K562 (cell line): ENCODE results near the gene SDR42E2. TPM values are rescaled to one million over a fixed set of nuclear protein-coding genes. Genes with fewer than 3 reads are reported as not detected.
A peak's percentile ranks its signal among the peaks of the same experiment; 100 is the strongest.

ENCODE experiments used
- ATF3 ChIP-seq, 2 experiments: fragments of 450-650 bp in 1 of 2; sonication (generic) in 1 of 2; formaldehyde crosslinking in 1 of 2; IDR thresholded peaks in 1 of 2; conservative IDR thresholded peaks in 1 of 2; 2 replicates each; pipeline versions ENCODE4 v1.6.1 to v1.8.1; 2016 to 2023; ENCODE audit warnings: mild to moderate bottlenecking in 2 of 2, moderate library complexity in 2 of 2, inconsistent platforms in 1 of 2, missing genetic modification reagents in 1 of 2
- ELF4 ChIP-seq: fragments of 450-650 bp; formaldehyde crosslinking; IDR thresholded peaks from 2 replicates; pipeline ENCODE4 v1.4.0; 2022; ENCODE audit warnings: missing genetic modification characterization
- FOXM1 ChIP-seq, 2 experiments: fragments of 450-650 bp in 1 of 2; sonication (generic) in 1 of 2; formaldehyde crosslinking in 1 of 2; IDR thresholded peaks; 2 replicates each; pipeline versions ENCODE4 v1.6.1 to v1.9.0; 2017 to 2022; ENCODE audit warnings: low read depth in 2 of 2, mild to moderate bottlenecking in 2 of 2, missing genetic modification reagents in 1 of 2, moderate library complexity in 1 of 2
- GATA2 ChIP-seq: sonication (generic); formaldehyde crosslinking; IDR thresholded peaks from 2 replicates; pipeline ENCODE4 v1.4.0; 2020; ENCODE audit warnings: mild to moderate bottlenecking, missing genetic modification reagents
- JUND ChIP-seq, 2 experiments: IDR thresholded peaks; 2 replicates in 1 of 2; 3 replicates in 1 of 2; pipeline ENCODE4 v1.6.1; 2011; ENCODE audit warnings: borderline replicate concordance in 2 of 2, low read depth in 2 of 2, low read length in 2 of 2, improper control_type of control experiment in 1 of 2, missing biosample characterization in 1 of 2, missing genetic modification characterization in 1 of 2, missing genetic modification reagents in 1 of 2
- KAT7 ChIP-seq: sonication (generic); formaldehyde crosslinking; IDR thresholded peaks from 2 replicates; pipeline ENCODE4 v1.8.0; 2022; ENCODE audit warnings: missing genetic modification reagents, mild to moderate bottlenecking, borderline replicate concordance
- MAFF ChIP-seq: IDR thresholded peaks from 2 replicates; pipeline ENCODE4 v1.6.1; 2012; ENCODE audit warnings: low read length, improper control_type of control experiment
- MED1 ChIP-seq: sonication (generic); formaldehyde crosslinking; IDR thresholded peaks from 2 replicates; pipeline ENCODE4 v1.8.1; 2023; ENCODE audit warnings: missing genetic modification reagents, borderline replicate concordance
- MLX ChIP-seq, 2 experiments: fragments of 450-650 bp in 1 of 2; sonication (generic) in 1 of 2; formaldehyde crosslinking; conservative IDR thresholded peaks; 2 replicates each; pipeline versions ENCODE4 v1.4.0 to v1.8.1; 2020 to 2022; ENCODE audit warnings: mild to moderate bottlenecking in 1 of 2, missing genetic modification reagents in 1 of 2
- PBX2 ChIP-seq, 2 experiments: IDR thresholded peaks in 1 of 2; conservative IDR thresholded peaks in 1 of 2; 2 replicates each; pipeline ENCODE4 v1.6.1; 2016; ENCODE audit warnings: low read depth in 2 of 2, mild to moderate bottlenecking in 1 of 2, missing compliant biosample characterization in 1 of 2, missing genetic modification characterization in 1 of 2, moderate library complexity in 1 of 2
- PHB2 ChIP-seq: fragments of 450-650 bp; IDR thresholded peaks from 2 replicates; pipeline ENCODE4 v1.6.1; 2017; ENCODE audit warnings: low read depth
- SNAPC5 ChIP-seq: fragments of 250-450 bp; sonication (Bioruptor Pico); IDR thresholded peaks from 2 replicates; pipeline ENCODE4 v1.8.0; 2021; ENCODE audit warnings: moderate library complexity, mild to moderate bottlenecking, inconsistent platforms
- TAF15 ChIP-seq: fragments of 200-400 bp; formaldehyde crosslinking; IDR thresholded peaks from 2 replicates; pipeline ENCODE4 v1.6.1; 2017; ENCODE audit warnings: mild to moderate bottlenecking, low read depth, low read length, moderate library complexity
- THAP12 ChIP-seq: fragments of 250-450 bp; sonication (Bioruptor Pico); IDR thresholded peaks from 2 replicates; pipeline ENCODE4 v1.9.0; 2021; ENCODE audit warnings: mild to moderate bottlenecking, inconsistent platforms
- ZBTB43 ChIP-seq: sonication (generic); formaldehyde crosslinking; IDR thresholded peaks from 2 replicates; pipeline ENCODE4 v1.8.0; 2023; ENCODE audit warnings: mild to moderate bottlenecking, missing genetic modification reagents
- ZEB2 ChIP-seq: fragments of 450-650 bp; IDR thresholded peaks from 2 replicates; pipeline ENCODE4 v1.6.1; 2016
- ZNF79 ChIP-seq: fragments of 250-450 bp; sonication (Bioruptor Pico); IDR thresholded peaks from 2 replicates; pipeline ENCODE4 v1.4.0; 2020; ENCODE audit warnings: low read depth, mild to moderate bottlenecking, moderate library complexity
- polyA plus RNA-seq, 8 experiments: library from polyadenylated mRNA; depleted of rRNA in 4 of 8; stranded (reverse) in 5 of 8; unstranded in 3 of 8; fragments of >200 nt; fragmentation: Nextera tagmentation in 2 of 8; fragmentation: Illumina TruSeq in 1 of 8; extraction: Ambion mirVana in 2 of 8; extraction: Trizol in 1 of 8; gene quantifications; 2 replicates each; pipeline versions ENCODE4 v1.2.1 to v1.2.3, GENCODE V29; 2011 to 2014; ENCODE audit warnings: inconsistent platforms in 1 of 8, missing spikeins in 1 of 8
- total RNA-seq, 7 experiments: library from RNA; depleted of rRNA in 6 of 7; stranded (reverse); fragments of >200 nt in 6 of 7; fragmentation: Illumina TruSeq in 2 of 7; extraction: Trizol in 2 of 7; gene quantifications; 2 replicates each; pipeline versions ENCODE4 v1.2.1 to v1.2.3, GENCODE V29; 2011 to 2021; ENCODE audit warnings: low replicate concordance in 1 of 7

Gene SDR42E2
- total and polyA plus RNA-seq, 9 of the 15 experiments (the other 6 are each of a cell fraction or from before 2014, with no cell fraction given), result 0.03 to 0.07 (median 0.04) TPM; not detected in 4

- TF ChIP-seq PBX2 (CRISPR knock-in tag; IDR thresholded peaks at IDR 0.05; ENCODE audit: low read depth) (no peak), PBX2 (tag; conservative IDR thresholded peaks at IDR 0.05; ENCODE audit: low read depth) (no peak), MED1 (CRISPR knock-in tag) (no peak), GATA2 (CRISPR knock-in tag) (no peak), MAFF (no peak), FOXM1 (IDR thresholded peaks at IDR 0.05; ENCODE audit: low read depth) (peak; percentile 31; the same call in 1 of the 2 replicates), FOXM1 (CRISPR knock-in tag; IDR thresholded peaks at IDR 0.05; ENCODE audit: low read depth) (no peak), JUND (IDR thresholded peaks at IDR 0.05; ENCODE audit: borderline replicate concordance, low read depth, low read length) (no peak), JUND (tag; IDR thresholded peaks at IDR 0.05; ENCODE audit: borderline replicate concordance, low read depth, low read length) (no peak), ATF3 (IDR thresholded peaks at IDR 0.05) (no peak), ATF3 (CRISPR knock-in tag; conservative IDR thresholded peaks at IDR 0.05) (no peak), KAT7 (CRISPR knock-in tag) (no peak), ELF4 (CRISPR knock-in tag) (no peak), PHB2 (no peak), THAP12 (CRISPR knock-in tag) (no peak), ZBTB43 (CRISPR knock-in tag) (no peak), ZEB2 (no peak), TAF15 (no peak), ZNF79 (no peak), SNAPC5 (CRISPR knock-in tag) (no peak), MLX (CRISPR knock-in tag; conservative IDR thresholded peaks at IDR 0.05) (no peak)
These were observed 30.2 kb downstream of the SDR42E2 start (continued) for GRCh38 chr16:22192261-22193062.
